Activated CD4-positive, CD25-positive, alpha-beta regulatory T cell treated with anti-CD3 and anti-CD28 coated beads, Interleukin-2, amount 50 U/mL, for 16 hours (primary cell): ENCODE measurements around the gene MIPOL1.
"Not testable (repeated sequence)": the region's sequence is repeated elsewhere in the genome, so short reads cannot be mapped to it uniquely, and the experiment has no call there.

Source experiments
- DNase-seq: peaks from one replicate; pipeline ENCODE4 v3.0.0-alpha.2; 2020; ENCODE audit warnings: low read depth, low spot score

MIPOL1 gene, protein sequence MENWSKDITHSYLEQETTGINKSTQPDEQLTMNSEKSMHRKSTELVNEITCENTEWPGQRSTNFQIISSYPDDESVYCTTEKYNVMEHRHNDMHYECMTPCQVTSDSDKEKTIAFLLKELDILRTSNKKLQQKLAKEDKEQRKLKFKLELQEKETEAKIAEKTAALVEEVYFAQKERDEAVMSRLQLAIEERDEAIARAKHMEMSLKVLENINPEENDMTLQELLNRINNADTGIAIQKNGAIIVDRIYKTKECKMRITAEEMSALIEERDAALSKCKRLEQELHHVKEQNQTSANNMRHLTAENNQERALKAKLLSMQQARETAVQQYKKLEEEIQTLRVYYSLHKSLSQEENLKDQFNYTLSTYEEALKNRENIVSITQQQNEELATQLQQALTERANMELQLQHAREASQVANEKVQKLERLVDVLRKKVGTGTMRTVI

DNA sequence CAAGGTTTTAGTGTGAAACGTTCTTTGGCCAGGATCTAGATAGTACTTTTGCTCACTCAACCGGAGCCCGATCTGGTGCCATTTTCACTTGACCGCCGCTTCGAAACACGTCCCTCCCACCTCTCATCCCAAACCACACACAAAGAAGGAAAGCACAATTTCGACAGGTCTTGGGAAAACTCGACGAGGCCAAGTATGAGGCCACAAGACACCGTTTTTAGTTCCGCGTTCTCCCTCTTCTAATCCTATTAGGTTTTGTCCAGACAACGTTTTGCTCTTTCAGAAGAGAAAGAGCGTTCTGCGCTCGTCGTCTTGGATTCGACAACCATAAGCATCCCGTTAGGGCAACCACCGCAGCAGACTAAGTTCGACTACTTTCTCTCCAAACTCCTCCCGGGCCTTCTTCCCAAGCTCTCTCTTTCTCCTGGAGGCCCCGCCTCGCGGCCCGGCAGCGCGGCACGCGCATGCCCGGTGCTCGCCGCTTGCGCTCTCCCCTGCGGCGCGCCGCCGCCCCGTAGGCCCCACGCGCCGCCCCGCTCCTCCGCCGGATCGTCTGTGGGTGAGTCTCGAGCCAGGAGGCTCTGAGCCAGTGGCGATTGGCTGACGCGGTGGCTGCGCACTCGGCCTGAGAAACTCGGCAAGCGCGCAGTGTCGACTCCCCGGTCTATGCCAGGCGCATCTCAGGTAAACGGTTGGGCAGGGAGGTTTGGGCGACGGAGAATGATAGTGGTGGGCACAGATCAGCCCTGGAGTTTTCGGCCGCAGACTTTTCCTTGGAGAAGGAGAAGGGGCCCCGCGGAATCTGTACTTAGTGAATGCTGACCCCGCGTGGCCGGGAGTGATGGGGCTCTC, at the start of gene MIPOL1:
TSS of gene MIPOL1 (plus strand) at position 517 of the 852 bp plus-strand sequence. CDS start 49,952 bp downstream, outside the sequence.
- DNase-seq: no peak

DNA sequence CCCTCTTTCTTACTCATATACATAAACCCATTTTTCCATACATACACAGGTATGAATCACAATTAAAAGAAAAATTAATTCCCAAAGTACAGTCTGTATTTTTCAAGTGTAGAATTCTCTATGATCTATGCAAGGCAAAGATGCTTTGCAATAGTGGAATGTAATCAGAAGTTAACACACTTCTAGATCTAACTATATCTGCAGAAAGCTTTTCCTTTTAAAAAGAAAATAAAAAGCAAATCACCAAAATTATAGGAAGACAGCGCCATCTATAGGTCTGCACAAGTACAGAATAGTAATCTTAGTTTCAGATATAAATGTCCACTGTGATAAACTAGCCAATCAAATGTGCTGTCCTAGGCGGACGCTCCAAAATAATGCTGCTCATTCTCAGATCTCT, 47.3 kb upstream of the MIPOL1 start:
- no peak for DNase-seq

DNA sequence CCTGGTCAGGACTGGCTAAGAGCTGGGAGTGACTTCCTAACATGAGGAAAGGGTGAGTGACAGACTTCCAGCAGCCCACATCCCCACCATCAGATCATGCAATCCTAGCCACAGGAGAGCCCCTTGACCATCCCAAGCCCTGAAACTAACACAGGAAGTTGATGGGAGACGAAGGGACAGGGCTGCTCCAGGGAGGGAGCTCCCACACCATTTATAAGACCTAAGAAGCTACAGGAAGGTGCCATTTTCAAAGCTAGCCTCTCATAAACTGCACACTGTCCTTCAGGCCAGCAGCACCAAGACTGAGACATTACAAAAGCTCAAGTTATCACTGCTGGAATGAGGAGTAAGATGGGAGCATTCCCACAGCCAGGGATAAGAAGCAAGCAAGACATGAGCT, 44.7 kb upstream of the MIPOL1 start:
- DNase-seq: no peak

DNA sequence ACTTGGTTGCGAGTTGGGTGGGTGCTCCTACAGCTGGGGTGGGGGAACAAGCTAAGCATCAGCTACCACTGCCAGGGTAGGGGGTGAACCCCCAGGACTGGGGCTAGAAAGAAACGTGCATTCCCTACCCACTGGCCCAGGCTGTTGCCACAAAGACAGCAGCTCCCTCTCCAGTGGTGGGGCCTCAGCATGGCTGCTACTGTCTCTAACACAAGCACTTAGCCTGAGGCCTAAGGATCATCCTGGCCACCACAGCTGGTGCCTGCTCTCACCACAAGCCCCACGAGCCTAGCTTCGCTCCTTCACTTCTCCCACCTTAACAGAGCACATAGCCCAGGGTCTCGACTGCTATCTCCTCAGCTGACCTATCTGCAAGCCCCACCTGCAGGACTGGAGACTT, 44.3 kb upstream of the MIPOL1 start:
- DNase-seq: no peak

DNA sequence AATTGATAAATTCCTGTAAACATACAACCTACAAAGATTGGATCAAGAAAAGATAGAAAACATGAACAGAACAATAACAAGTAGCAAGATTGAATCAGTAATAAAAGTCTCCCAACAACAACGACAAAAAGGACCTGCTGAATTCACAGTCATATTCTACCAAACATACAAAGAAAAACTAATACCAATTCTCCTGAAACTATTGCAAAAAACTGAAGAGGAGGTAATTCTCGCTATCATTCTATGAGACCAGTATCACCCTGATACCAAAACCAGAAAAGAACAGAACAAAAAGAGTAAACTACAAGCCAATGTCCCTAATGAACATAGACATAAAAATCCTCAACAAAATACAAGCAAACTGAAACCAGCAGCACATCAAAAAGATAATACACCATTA, 39.8 kb upstream of the MIPOL1 start:
- no peak for DNase-seq

DNA sequence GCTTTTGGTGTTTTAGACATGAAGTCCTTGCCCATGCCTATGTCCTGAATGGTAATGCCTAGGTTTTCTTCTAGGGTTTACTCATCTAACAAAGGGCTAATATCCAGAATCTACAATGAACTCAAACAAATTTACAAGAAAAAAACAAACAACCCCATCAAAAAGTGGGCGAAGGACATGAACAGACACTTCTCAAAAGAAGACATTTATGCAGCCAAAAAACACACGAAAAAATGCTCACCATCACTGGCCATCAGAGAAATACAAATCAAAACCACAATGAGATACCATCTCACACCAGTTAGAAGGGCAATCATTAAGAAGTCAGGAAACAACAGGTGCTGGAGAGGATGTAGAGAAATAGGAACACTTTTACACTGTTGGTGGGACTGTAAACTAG, 35.4 kb upstream of the MIPOL1 start:
- DNase-seq: not testable (repeated sequence)

DNA sequence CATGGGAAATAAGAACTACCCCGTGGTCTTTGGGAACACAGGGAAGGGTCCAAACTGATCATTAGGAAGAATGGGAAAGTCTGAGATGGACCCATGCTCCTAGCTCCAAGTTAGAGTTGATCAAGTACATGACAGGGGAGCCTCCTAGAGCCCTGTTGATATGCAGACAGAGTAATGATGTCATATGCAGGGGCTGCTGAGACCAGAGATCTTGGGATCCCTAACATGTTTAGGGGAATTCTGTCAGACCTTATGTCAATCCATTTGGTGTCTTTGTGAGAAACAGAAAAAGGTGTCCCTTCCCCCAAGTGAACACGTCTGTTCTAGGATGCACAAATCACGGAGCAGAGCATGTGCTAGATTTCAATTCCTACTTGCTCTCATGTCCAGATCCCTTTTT, 31.9 kb upstream of the MIPOL1 start:
- DNase-seq: no peak

DNA sequence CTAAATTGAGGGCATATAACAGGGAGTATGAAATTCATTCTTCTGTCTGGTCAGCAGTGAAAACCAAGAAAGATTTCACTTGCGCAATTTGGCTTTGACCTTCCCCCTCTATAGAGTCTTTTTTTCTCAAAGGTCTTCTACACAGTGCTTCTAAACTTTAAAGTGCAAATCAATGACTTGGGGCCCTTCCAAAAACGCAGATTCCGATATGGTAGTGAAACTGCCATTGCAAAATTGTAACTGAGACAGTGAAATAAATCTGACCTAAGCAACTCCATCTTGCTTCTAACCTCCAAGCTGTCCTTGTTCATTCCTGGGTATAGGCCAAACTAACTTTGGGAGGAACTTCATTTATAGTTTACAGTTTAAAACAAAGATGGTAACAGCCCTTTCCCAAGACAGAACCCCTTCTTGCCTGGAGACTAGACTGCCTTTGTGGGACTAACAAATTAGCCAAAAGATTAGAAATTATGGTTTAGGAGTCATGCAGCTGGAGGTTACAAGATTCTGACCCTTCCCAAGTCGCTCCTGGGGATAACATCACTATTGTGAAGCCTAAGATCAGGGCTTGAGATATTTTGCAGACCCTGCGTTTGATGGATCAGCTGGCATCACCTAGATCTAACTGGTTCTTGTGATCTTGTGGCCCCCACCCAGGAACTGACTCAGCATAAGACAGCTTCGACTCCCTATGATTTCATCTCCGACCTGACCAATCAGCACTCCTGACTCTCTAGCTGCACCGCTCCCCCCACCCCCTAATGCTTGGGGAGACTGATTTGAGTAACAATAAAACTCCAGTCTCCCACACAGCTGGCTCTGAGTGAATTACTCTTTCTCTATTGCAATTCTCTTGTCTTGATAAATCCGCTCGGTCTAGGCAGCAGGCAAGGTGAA, 30.3 kb upstream of the MIPOL1 start:
- DNase-seq: no peak

DNA sequence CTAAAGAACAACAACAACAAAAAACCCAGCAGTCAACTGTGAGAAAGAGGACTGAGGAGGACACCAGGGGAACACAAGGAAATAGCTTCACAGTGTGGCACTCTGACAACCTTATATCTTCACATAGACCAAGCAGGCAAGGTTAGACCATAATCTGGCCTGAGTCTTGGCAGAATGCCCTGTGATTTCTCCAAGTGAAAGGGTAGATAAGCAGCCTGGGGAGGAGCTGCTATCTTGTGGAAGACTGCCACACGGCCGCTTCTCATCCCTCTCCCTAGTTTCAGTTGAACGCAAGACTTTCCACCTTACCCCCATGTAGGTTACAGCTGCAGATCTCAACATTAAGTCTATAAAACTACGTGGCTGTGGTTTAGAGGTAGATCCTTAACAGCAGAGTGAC, 29.0 kb upstream of the MIPOL1 start:
- DNase-seq: no peak

DNA sequence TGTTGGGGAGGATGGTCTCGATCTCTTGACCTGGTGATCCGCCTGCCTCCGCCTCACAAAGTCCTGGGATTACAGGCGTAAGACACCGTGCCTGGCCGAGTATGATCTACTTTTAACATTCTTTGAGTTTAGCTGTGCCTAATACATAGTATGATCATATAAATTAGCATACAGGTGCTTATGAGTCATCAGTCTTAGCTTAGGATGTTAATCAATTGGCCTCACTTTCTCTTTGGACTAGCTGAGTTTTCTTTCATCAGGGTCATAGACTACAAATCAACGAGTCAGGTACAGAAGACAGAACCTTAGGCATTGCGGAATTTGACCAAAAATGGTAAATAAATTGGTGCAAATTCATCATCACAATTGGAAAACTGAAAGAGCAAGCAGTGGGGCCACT, 27.5 kb upstream of the MIPOL1 start:
- no peak for DNase-seq

DNA sequence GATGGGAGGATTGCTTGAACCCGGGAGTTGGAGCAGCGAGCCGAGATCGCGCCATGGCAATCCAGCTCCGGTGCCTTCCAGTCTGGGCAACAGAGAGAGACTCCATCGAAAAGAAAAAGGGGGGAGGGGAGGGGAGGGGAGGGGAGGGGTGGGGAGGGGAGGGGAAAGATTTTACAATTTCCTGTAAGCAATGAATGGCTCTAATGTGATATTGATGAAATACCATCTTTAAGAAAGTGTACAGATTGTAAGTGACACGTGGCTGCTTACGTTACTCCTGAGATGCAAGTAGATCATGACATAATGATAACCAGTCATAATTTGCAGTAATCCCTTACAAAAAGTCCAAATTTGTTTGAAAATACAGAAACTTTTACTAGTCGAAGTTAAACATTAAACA, 26.7 kb upstream of the MIPOL1 start:
- DNase-seq: no peak

DNA sequence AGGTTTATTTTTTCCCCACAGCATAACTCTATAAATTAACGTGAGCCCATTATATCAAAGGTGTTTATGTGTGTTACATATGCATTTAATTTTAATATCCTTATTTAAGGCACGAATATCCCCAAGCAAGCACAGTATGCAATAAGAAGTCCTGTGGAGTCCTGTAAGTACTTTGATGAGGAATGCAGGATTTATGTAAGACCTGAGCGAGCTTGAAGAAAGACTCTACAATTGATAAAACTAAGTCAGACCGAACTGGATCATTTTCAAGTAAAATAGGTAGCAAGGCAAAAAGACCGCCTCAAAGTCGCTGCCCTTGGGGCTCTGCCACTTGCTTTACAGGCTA, 26.1 kb upstream of the MIPOL1 start:
- DNase-seq: no peak

DNA sequence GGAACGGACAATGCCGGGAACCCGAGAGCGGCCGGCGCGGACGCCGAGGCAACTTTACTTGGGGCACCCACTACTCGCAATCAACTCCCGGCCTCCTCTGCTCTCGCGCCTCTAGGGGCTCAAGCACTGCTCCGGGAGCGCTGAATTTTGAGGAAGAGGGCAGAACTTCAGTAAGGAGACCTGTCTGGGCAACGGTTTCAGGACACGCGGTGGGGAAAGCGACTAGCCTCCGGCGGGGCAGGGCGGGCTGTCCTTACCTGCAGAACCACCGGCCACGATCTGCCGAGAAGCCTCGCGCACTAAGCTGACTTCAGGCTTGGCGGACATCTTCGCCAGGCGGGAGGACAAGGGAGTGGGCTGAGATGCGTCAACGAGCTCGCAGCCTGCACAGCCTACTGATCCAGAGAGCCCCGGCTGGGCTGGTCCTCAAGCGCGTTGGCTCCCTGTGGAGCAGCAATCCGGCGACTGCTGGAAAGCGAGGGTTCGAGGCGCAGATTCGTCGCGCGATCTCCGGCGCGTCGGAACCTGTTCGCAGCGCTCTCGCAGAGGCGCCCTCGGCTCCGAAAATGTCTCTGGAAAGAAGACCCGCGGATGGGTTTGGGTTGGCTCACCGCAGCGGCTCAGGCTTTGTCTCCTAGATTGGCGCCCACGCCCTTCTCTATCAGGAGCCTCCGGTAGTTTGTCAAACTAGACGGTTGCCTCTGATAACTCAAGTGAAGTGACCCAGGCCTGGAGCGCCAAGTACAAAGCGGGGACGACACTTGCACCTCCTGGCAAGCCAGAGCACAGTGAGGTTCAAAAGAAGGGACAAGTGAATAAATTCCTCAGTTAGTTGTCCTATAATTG, 25.5 kb upstream of the MIPOL1 start, which contains the start of gene SLC25A21:
TSS of gene SLC25A21 (minus strand) at position 583 of the 846 bp plus-strand sequence.
- no peak for DNase-seq

DNA sequence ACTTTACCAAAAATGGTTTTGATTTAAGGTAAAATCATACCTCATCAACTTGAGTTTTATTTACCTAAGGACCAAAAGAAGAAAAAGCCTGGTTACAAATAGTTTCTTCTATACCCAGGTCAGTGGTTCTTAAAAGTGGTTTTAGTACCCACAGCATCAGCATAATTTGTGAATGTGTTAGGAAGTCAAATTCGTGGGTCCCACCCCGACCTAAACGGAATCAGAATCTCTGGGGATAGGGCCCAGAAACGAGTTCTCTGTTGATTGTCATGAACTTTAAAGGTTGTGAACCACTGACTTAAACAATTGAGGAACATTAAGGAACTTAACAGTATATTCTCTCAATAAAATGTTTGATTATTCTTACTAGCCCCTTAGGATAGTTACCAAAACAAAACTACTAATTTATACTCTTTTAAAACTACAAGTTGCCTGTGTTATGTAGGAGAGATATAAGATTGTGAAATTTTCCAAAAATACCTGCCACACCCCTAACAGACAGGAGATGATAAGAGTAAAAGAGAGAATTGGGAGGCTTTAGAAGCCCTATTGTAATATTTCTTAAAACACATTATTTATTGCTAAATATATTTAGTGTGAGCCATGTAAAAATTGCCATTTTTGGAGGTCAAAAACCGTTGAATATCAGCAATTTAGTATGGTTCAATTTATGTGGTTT, 24.7 kb upstream of the MIPOL1 start:
- no peak for DNase-seq

DNA sequence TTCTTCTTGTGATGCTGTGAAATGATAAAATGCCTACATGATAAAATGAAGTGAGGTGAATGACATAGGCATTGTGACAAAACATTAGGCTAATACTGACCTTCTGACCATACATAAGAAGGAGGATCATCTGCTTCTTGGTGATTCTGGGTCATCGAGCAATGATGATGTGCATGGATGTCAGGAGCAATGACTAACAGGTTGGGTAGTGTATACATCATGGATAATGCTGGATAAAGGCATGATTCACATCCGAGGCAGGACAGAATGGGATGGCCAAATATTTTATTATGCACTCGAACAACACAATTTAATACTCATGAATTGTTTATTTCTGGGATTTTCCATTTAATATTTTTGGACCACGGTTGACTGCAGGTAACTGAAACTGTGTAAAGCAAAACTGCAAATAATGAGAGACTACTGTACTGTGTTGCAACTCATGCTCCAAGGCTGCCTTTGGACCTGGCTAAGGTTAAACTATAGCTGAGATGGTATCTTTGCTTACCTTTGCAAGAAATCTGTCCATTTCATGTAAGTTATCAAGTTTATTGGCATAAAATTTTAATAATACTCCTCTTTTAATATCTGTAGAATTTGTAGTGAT, 17.7 kb upstream of the MIPOL1 start:
- no peak for DNase-seq

DNA sequence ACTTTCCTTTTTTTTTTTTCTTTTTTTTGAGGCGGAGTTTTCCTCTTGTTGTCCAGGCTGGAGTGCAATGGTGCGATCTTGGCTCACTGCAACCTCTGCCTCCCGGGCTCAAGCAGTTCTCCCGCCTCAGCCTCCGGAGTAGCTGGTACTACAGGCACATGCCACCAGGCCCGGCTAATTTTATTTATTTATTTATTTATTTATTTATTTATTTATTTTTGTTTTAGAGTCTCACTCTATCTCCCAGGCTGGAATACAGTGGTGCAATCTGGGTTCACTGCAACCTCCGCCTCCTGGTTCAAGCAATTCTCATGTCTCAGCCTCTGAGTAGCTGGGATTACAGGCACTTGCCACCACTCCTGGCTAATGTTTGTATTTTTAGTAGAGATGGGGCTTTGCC, 16.9 kb upstream of the MIPOL1 start:
- not testable (repeated sequence) for DNase-seq

DNA sequence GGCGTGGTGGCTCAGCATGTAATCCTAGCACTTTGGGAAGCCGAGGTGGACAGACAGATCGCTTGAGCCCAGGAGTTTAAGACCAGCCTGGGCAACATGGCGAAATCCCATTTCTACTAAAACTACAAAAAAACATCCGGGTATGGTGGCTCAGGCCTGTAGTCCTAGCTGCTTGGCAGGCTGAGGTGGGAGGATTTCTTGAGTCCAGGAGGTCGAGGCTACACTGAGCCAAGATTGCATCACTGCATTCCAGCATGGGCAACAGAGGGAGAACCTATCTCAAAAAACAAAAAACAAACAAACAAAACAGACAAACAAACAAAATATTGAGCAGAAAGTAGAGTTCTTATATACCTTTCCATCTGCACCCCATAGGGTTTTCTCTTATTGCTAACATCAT, 16.3 kb upstream of the MIPOL1 start:
- DNase-seq: no peak

DNA sequence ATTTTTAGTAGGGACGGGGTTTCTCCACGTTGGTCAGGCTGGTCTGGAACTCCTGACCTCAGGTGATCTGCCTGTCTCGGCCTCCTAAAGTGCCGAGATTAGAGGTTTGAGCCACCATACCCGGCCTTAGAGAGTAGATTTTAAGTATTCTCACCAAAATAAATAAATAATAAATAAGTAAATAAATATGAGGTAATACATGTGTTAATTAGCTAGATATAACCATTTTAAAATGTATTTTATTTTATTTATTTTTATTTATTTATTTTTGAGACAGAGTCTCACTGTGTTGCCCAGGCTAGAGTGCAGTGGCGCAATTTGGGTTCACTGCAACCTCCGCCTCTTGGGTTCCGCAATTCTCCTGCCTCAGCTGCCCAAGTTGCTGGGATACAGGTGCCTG, 13.2 kb upstream of the MIPOL1 start:
- not testable (repeated sequence) for DNase-seq

DNA sequence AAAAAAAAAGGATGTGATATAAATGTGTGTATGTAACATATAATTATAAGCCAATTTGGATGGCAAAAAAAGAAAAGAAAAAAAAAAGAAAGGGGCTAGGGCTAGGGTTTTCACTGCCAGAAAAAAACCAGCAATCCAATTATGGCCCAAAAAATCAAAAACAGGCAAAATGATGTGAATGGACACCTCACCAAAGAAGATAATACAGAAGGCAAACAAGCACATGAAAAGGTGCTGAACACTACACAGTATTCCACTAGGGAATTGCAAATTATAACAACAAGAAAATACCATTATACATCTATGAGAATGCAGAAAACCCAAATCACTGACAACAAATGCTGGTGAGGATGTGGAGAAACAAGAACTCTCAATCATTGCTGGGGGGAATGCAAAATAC, 12.1 kb upstream of the MIPOL1 start:
- no peak for DNase-seq

DNA sequence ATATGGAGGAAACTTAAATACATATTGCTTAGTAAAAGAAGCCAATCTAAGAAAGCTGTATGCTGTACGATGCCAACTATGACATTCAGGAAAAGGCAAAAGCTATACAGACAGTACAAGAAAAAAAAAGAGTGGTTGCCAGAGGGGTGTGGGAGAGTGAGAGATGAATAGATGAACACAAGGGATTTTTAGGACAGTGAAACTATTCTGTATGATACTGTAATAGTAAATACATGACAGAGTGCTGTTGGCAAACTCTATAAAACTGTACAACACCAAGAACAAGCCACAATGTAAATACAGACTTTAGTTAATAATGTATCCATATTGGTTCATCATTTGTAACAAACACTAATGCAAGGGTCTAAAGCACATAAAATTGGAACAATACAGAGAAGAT, 10.9 kb upstream of the MIPOL1 start:
- DNase-seq: no peak
